DOHH2 (cell line): Measurements from ENCODE around the gene ALG1.
"Not testable (repeated sequence)": the region's sequence is repeated elsewhere in the genome, so short reads cannot be mapped to it uniquely, and the experiment has no call there.

ENCODE experiments used
- H3F3A ChIP-seq: fragments of 200-600 bp; sonication (generic), shearing (Covaris generic); 2 replicates; pipeline ENCODE4 v1.6.0; 2016; ENCODE audit warnings: antibody characterized with exemption, mild to moderate bottlenecking; ENCODE audit not compliant: control insufficient read depth, insufficient read depth
- H3K27ac ChIP-seq: fragments of 200-600 bp; sonication (generic); 2 replicates; pipeline ENCODE4 v1.5.1; 2014; ENCODE audit warnings: low read depth, mild to moderate bottlenecking, low read length, moderate library complexity
- H3K27me3 ChIP-seq: fragments of 200-600 bp; sonication (generic); 2 replicates; pipeline ENCODE4 v1.6.1; 2014; ENCODE audit warnings: mild to moderate bottlenecking, low read length, mixed read lengths; ENCODE audit not compliant: control insufficient read depth
- H3K36me3 ChIP-seq: fragments of 200-600 bp; sonication (generic); 2 replicates; pipeline ENCODE4 v1.6.1; 2014; ENCODE audit warnings: mild to moderate bottlenecking, low read length, moderate library complexity, mixed read lengths; ENCODE audit not compliant: control insufficient read depth
- H3K4me1 ChIP-seq: fragments of 200-600 bp; sonication (generic); 2 replicates; pipeline ENCODE4 v1.6.1; 2014; ENCODE audit warnings: mild to moderate bottlenecking, low read length, mixed read lengths; ENCODE audit not compliant: control insufficient read depth
- H3K4me2 ChIP-seq: fragments of 200-600 bp; sonication (generic); 2 replicates; pipeline ENCODE4 v1.6.0; 2014; ENCODE audit warnings: mild to moderate bottlenecking, low read length, moderate library complexity
- H3K4me3 ChIP-seq: fragments of 200-600 bp; sonication (generic); 2 replicates; pipeline ENCODE4 v1.5.1; 2014; ENCODE audit warnings: mild to moderate bottlenecking, low read length, mixed read lengths
- H3K79me2 ChIP-seq: fragments of 200-600 bp; sonication (generic); 2 replicates; pipeline ENCODE4 v1.6.1; 2014; ENCODE audit warnings: mild to moderate bottlenecking, low read length, mixed read lengths; ENCODE audit not compliant: control insufficient read depth
- H3K9me2 ChIP-seq: fragments of 200-600 bp; sonication (generic); replicated peaks from 2 replicates; pipeline ENCODE4 v1.6.1; 2014; ENCODE audit warnings: mild to moderate bottlenecking, low read length, mixed read lengths; ENCODE audit not compliant: control insufficient read depth
- H3K9me3 ChIP-seq: fragments of 200-600 bp; sonication (generic); 2 replicates; pipeline ENCODE4 v1.6.1; 2014; ENCODE audit warnings: antibody characterized with exemption, low read length, mixed read lengths; ENCODE audit not compliant: control insufficient read depth, insufficient read depth
- H4K20me1 ChIP-seq: fragments of 200-600 bp; sonication (generic); 2 replicates; pipeline ENCODE4 v1.6.0; 2014; ENCODE audit warnings: low read depth, mild to moderate bottlenecking, antibody characterized with exemption, low read length, moderate library complexity; ENCODE audit not compliant: control insufficient read depth, insufficient read depth
- CTCF ChIP-seq: fragments of 200-600 bp; sonication (generic); IDR thresholded peaks from one replicate; pipeline ENCODE4 v1.5.1; 2014; ENCODE audit warnings: antibody characterized with exemption, mild to moderate bottlenecking, low read depth, low read length; ENCODE audit not compliant: poor library complexity, severe bottlenecking

Gene ALG1

GRCh38 chr16:5084802-5085201, 13.2 kb downstream of the ALG1 start:
- H3K79me2 ChIP-seq, H3K4me2 ChIP-seq, H4K20me1 ChIP-seq, H3K4me1 ChIP-seq, H3K4me3 ChIP-seq, H3K27me3 ChIP-seq, H3K36me3 ChIP-seq, H3K27ac ChIP-seq, H3K9me3 ChIP-seq, H3K9me2 ChIP-seq, H3F3A ChIP-seq: not testable (repeated sequence)
- TF ChIP-seq CTCF: peak; percentile 62

GRCh38 chr16:5085716-5086115, 14.1 kb downstream of the ALG1 start:
- not testable (repeated sequence) for H3K9me2 ChIP-seq, H4K20me1 ChIP-seq, H3K4me3 ChIP-seq, H3K36me3 ChIP-seq, H3K27ac ChIP-seq, H3K27me3 ChIP-seq, H3K4me2 ChIP-seq, H3K4me1 ChIP-seq, H3K9me3 ChIP-seq, H3F3A ChIP-seq, H3K79me2 ChIP-seq

- H3K79me2 ChIP-seq, H3K4me2 ChIP-seq, H3K27me3 ChIP-seq, H3K9me3 ChIP-seq, H3K4me3 ChIP-seq, H3F3A ChIP-seq, H3K9me2 ChIP-seq, H4K20me1 ChIP-seq, H3K27ac ChIP-seq, H3K36me3 ChIP-seq, H3K4me1 ChIP-seq: not testable (repeated sequence)
These were observed 16.6 kb downstream of the ALG1 start for GRCh38 chr16:5088086-5088790.

GRCh38 chr16:5088936-5089335, 17.3 kb downstream of the ALG1 start:
- not testable (repeated sequence) for H3K9me3 ChIP-seq, H3K27ac ChIP-seq, H3K4me3 ChIP-seq, H3K36me3 ChIP-seq, H3K4me2 ChIP-seq, H3K9me2 ChIP-seq, H3K4me1 ChIP-seq, H3K27me3 ChIP-seq, H4K20me1 ChIP-seq, H3K79me2 ChIP-seq, H3F3A ChIP-seq

- H3F3A ChIP-seq, H3K27ac ChIP-seq, H3K4me2 ChIP-seq, H3K27me3 ChIP-seq, H3K9me3 ChIP-seq, H3K36me3 ChIP-seq, H4K20me1 ChIP-seq, H3K9me2 ChIP-seq, H3K4me1 ChIP-seq, H3K4me3 ChIP-seq, H3K79me2 ChIP-seq: not testable (repeated sequence)
These were observed 18.4 kb downstream of the ALG1 start for GRCh38 chr16:5089911-5090555.

- H3K27me3 ChIP-seq, H3F3A ChIP-seq: not testable (repeated sequence)
These were observed 18.9 kb downstream of the ALG1 start for GRCh38 chr16:5090592-5090991.

GRCh38 chr16:5093081-5093480, 21.4 kb downstream of the ALG1 start:
- not testable (repeated sequence) for H3K9me3 ChIP-seq, H3K4me1 ChIP-seq, H3K4me2 ChIP-seq, H3K79me2 ChIP-seq, H3K27me3 ChIP-seq, H3F3A ChIP-seq, H3K27ac ChIP-seq, H3K36me3 ChIP-seq, H3K9me2 ChIP-seq, H4K20me1 ChIP-seq, H3K4me3 ChIP-seq

More at GRCh38 chr16:5090592-5090991, 18.9 kb downstream of the ALG1 start:
- H3K9me3 ChIP-seq, H3K4me3 ChIP-seq, H3K4me2 ChIP-seq, H3K27ac ChIP-seq, H3K9me2 ChIP-seq, H4K20me1 ChIP-seq, H3K36me3 ChIP-seq, H3K4me1 ChIP-seq, H3K79me2 ChIP-seq: not testable (repeated sequence)
